EH (cell line): ENCODE data around the gene GPR15LG.
"Not testable (repeated sequence)": the region's sequence is repeated elsewhere in the genome, so short reads cannot be mapped to it uniquely, and the experiment has no call there.

Experiments
- DNase-seq: peaks from one replicate; pipeline ENCODE4 v3.0.0-alpha.2; 2015; ENCODE audit warnings: low read depth

The GPR15LG gene

DNA sequence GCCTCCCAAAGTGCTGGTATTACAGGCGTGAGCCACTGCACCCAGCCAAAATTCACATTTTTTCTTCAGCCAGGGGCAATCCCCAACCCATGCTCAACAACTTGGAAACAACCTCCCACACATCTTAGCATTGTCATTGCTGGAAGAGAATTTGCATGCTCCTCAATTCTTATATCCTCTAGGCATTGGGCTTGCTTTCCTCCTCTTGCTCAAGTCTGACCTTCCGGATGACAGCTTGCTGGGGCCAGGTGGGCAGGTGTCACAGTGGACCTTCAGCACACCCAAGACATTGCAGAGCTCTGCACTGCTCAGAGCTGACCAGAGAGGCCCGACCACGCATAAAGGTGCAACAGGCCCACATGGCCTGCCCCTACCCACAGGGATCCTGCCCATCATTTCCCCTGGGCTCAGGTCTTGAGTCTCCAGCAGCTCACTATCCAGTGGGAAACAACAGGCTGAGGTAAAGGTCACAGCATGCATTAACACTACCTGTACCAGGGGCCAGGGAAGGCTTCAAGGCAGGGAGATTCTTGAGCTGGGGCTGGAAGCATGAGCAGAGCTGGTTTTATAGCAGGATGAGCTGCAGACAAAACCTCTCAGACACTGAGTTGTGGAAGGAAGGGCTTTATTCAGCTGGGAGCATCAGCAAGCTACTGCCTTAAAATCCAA is 6.8 kb upstream of the GPR15LG start:
- no peak for DNase-seq

DNA sequence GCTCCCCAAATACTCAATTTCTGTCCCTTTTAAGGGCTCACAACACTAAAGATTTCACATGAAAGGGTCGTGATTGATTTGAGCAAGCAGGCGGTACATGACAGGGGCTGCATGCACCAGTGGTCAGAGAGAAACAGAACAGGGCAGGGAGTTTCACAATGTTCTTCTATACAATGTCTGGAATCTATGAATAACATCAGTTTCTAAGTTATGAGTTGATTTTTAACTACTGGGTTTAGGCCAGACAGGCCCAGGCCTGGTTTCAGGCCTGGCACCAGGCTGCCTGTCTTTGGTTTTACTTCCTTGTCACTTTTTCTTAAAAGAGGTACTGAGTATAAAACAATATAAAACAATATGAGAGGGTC is 6.3 kb upstream of the GPR15LG start:
- not testable (repeated sequence) for DNase-seq

GRCh38 chr10:84168382-84168781 is 5.2 kb upstream of the GPR15LG start:
- DNase-seq, result not testable (repeated sequence)

DNA sequence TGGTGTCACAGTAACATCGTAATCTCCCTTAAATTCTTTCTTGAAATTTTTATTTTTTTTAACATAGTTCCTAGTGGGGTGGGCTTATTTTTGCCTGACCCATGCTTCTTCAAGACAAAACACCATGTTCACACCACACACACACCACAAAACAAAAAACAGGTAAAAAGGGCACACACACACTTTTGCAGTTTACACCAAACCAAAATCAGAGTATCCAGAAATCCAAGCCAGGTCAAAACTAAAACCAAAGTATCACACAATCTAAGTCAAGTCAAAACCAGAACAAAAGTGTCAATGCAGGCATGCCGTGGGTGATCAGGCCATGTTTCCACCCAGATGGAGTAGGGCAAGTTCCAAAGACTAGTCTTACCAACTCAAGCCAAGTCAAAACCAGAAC is 2.4 kb upstream of the GPR15LG start:
- not testable (repeated sequence) for DNase-seq

DNA sequence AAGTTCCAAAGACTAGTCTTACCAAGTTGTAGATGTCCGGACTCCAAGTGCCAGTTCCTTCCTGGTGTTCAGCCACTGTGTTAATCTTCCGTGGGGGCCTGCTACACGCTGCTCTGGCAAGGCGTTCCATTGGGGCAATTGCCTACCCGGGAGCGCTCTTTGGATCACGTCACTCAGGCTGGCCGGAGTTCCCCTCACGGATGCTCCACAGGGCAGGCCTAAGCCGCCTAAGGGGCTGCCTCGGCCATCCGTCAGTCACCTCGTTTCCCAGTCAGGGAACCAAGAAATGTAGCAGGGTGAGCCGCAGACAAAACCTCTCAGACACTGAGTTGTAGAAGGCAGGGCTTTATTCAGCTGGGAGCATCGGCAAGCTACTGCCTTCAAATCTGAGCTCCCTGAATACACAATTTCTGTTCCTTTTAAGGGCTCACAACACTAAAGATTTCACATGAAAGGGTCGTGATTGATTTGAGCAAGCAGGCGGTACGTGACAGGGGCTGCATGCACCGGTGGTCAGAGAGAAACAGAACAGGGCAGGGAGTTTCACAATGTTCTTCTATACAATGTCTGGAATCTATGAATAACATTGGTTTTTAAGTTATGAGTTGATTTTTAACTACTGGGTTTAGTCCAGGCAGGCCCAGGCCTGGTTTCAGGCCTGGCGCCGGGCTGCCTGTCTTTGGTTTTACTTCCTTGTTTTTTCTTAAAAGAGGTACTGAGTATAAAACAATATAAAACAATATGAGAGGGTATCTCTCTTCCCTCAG is 1.7 kb upstream of the GPR15LG start:
- DNase-seq, result not testable (repeated sequence)

GRCh38 chr10:84172467-84173356 is 889 bp upstream of the GPR15LG start:
- DNase-seq, result no peak

DNA sequence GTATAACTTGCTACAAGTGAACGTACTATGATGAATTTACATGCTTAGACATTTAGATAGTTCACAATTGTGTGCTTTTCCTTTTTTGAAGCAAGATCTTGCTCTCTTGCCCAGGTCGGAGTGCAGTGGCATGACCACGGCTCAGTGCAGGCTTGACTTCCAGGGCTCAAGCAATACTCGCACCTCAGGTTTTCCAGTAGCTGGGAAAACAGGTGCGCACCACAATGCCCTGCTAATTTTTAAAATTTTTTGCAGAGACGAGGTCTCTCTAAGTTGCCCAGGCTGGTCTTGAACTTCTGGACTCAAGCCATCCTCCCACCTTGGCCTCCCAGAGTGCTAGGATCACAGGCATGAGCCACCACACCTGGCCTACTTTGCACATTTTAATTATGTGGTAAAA is 1.8 kb downstream of the GPR15LG start:
- no peak for DNase-seq

GRCh38 chr10:84176351-84176750 is 2.8 kb downstream of the GPR15LG start:
- DNase-seq, result no peak

GRCh38 chr10:84176836-84177474 is 3.4 kb downstream of the GPR15LG start:
- no peak for DNase-seq

DNA sequence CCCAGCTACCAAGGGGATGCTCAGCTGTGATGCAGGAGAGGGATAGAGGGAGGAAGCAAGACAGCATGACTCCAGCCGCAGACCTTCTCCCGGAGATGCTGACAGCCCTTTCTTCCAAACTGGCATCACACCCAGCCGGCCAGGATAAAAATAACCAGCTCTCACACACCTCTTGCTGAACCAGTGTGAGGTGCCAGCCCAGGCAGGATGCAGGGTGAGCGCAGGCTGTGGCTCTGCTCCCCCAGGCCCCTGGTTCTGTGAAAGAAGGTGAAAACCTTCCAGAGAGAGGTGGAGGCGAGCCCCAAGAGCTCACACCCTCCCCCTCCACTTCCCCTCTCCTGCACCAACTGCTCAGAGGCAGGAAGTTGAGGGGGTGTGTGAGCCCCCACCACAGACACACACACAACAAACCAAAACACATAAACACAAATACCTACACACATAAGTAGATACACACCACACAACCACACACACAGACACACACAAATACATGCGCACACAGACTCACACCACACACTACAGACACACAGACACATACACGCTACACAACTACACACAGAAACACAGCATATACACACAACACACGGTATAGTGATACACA is 4.0 kb downstream of the GPR15LG start:
- no peak for DNase-seq

DNA sequence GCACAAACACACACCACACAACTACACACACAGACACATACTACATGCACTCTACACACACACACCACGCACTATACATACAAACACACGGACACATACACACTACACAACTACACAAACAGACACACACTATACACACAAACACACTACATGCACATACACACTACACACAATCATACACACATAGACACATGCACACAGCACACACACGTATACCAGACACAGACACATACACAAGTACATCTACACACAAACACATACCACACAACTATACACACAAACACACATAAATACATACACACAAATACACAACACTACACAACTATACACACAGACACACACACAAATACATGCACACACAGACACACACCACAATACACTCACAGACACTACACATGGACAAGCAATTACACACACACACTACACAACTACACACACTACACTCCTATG is 4.6 kb downstream of the GPR15LG start:
- no peak for DNase-seq

GRCh38 chr10:84179059-84179710 is 5.6 kb downstream of the GPR15LG start:
- DNase-seq, result peak; percentile 44

DNA sequence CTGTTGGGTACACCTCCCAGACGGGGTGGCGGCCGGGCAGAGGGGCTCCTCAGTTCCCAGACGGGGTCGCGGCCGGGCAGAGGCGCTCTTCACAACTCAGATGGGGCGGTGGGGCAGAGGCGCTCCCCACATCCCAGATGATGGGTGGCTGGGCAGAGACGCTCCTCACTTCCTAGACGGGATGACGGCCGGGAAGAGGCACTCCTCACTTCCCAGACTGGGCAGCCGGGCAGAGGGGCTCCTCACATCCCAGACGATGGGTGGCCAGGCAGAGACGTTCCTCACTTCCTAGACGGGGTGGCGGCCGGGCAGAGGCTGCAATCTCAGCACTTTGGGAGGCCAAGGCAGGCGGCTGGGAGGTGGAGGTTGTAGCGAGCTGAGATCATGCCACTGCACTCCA is 6.8 kb downstream of the GPR15LG start:
- not testable (repeated sequence) for DNase-seq

DNA sequence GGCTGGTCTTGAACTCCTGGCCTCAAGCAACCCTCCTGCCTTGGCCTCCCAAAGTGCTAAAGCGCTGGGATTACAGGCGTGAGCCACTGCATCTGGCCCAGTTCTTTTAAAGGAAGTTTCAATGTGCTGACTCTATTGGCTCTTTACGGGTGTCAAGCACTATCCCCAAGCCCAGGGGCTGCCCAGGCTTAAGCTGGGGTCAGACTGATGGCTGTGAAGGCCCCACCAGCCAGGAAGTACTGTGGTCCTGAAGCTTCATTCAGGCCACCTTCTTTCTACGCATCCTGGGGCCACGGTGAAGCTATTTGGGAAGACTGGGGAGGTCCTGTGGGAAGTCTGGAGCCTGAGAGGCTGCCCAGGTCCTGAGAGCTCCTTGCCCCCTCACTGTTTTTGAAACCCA is 8.0 kb downstream of the GPR15LG start:
- DNase-seq, result no peak

DNA sequence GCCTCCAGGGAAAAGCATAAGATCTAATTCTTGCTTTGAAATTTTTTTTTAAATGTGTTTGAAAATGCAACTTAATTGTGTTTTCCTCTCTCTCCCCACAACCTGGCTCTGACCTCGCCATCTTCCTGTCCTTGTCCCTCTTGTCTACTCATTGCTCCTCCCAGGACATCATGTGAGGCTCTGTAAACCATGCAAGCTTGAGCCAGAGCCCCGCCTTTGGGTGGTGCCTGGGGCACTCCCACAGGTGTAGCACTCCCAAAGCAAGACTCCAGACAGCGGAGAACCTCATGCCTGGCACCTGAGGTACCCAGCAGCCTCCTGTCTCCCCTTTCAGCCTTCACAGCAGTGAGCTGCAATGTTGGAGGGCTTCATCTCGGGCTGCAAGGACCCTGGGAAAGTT is 10.9 kb downstream of the GPR15LG start:
- DNase-seq, result no peak

- no peak for DNase-seq
These were observed 12.1 kb downstream of the GPR15LG start for GRCh38 chr10:84185526-84186175.

DNA sequence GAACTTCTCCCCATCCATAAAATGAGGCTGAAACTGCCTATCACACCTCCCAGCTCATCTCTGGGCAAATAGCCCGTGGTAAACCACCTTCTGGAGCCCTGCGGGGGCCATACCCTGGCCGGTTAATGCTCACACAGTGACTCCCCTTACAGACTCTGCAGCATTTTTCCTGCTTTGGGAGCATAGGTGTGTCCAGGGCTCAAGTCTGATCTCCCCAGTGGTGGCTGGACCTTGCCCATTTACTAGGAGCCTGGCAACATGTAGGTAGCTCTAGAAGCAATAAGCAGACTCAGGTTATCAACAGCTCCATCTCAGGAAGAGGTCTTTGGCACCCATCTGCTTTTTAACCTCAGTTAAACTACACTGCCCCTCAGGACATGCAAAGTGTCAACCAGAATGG is 15.2 kb downstream of the GPR15LG start:
- DNase-seq, result no peak

GRCh38 chr10:84190621-84191020 is 17.0 kb downstream of the GPR15LG start:
- no peak for DNase-seq

DNA sequence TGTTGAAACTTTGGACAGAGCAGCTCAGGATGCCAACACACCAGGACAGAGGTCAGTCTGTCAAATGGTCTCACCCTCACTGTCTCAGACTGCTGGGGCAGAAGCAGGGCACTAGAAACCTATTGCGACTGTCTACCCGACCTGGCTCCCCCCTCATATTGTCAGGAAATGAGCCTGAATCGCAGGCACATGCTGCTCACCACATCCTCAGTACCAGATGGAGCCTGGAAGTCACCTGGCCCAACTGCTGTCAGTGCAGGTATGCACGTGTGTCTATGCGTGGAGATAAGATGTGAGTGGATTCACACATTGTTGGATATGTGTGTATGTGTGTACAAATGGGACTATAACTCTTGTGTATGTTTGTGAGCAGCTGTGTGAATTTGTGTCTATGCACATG is 17.5 kb downstream of the GPR15LG start:
- DNase-seq, result no peak

DNA sequence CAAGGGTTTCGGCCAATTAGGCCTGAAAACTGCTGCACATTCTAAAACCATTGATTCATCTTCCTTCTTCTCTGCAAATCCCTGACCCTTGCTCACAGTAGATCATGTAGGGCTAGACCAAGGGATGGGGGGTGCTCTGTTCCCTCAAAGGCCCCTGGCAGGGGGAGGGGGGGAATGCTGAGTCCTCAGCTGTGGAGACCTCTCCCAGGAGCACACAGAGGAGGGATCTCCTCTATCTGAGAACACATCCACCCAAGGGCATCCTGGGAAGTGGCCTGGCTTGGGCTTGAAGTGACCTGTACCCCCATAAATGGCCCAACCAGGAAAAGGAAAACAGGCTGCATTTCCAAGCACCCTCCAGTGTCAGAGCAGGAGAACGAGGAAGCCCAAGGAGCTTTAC is 19.7 kb downstream of the GPR15LG start:
- no peak for DNase-seq
